ENCODE data around the gene AGAP1. TPM values are rescaled to one million over a fixed set of nuclear protein-coding genes. Genes with fewer than 3 reads are reported as not detected.

AGAP1 gene
- total RNA-seq, 2 donors from 2014 or later: 28.9 to 33.3 TPM

DNA sequence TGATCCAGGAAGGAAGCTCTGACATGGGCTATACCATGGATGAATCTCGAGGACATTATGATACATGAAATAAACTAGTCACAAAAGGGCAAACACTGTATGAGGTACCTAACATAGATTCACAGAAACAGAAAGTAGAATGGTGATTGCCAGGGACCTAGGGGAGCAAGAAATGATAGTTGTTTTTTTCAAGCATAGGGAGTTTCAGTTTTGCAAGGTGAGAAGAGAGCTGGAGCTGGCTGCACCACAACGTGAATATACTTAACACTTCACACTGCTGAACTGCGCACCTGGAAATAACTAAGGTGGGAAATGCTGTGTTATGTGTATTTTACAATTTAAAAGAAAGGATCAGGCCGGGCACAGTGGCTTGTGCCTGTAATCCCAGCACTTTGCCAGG is 13.2 kb upstream of the AGAP1 start:
- intact Hi-C loops (cut with DNase I): no loop called here

DNA sequence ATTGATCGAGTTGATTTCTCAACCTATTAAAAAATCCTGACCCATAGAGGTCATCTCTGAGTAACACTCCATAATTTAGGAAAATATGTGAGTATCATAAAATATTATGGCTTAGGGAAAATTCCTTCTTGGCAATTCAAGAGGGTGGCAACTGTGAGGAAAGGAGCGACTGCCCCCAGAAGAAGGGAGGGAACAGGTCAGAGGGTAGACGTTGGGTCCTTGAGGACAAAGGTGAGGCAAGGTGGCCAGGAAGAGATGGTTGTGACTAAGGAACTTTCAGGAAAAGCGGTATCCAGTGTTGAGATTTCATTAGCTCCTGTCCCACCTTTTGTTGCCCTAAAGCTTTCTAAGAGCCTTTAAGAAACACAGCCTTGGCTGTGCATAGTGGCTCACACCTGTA is 10.5 kb upstream of the AGAP1 start:
- intact Hi-C loops (cut with DNase I): no loop called here
- peak; percentile 23 for DNase-seq (ENCODE audit: low spot score)

More for the DNA sequence above, 13.2 kb upstream of the AGAP1 start:
- DNase-seq (ENCODE audit: low spot score): no peak

DNA sequence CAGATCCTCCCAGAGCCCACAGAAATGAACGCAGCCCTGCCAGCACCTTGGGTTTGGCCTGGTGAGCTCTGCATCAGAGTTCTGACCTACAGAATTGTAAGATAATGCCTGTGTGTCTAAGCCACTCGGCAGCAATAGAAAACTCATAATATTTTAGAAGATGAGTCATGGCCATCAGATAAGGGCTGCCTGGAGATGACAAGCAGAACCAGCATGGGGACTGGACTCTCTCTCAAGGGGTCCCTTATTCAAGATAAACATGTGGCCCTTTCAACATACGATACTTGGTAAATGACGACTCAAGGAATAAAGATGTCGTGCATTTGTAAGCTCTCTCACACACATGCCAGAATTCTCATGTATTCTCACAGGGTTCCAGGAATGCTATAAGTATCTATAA is 8.5 kb upstream of the AGAP1 start:
- intact Hi-C loops (cut with DNase I): loop anchor here in 1 of 2 donors (2.0 kb wide), 1 partner anchor 25 kb away; no protein-coding TSS in a partner anchor
- peak; percentile 15 for DNase-seq (ENCODE audit: low spot score)

DNA sequence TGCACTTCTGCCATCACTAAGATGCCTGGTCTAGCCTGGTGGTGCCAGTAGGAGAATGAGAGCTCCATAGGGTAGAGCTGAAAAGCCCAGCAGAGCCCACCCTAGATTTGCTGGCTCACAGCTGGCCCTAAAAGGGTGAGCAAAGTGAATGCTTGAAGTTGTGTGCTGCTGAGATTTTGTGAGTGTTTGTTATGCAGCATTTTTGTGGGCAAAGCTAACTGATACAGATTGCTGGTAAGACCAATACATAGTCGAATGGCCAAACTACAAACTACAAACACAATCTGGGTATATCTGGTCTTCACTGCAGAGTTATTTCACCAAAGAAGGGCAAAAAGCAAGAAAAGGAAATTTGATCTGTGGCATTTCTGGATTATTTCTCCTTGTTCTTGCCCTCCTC is 7.1 kb upstream of the AGAP1 start:
- no peak for DNase-seq (ENCODE audit: low spot score)
- intact Hi-C loops (cut with DNase I): no loop called here

DNA sequence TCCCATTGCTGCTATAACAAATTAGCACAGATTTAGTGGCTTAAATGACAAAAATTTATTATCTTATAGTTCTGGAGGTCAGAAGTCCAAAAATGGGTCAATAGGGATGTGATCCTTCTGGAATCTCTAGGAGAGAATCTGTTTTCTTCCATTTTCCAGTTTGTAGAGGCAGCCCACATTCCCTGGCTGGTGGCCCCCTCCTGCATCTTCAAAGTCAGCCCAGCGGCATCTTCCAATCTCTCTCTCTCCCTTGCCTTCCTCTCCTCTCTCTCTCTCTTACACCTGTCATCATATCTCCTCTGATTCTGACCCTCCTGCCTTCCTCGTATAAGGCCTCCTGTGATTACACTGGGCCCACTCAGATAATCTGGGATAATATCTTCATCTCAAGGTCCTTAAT is 3.9 kb upstream of the AGAP1 start:
- DNase-seq (ENCODE audit: low spot score): peak; percentile 4
- intact Hi-C loops (cut with DNase I): no loop called here

DNA sequence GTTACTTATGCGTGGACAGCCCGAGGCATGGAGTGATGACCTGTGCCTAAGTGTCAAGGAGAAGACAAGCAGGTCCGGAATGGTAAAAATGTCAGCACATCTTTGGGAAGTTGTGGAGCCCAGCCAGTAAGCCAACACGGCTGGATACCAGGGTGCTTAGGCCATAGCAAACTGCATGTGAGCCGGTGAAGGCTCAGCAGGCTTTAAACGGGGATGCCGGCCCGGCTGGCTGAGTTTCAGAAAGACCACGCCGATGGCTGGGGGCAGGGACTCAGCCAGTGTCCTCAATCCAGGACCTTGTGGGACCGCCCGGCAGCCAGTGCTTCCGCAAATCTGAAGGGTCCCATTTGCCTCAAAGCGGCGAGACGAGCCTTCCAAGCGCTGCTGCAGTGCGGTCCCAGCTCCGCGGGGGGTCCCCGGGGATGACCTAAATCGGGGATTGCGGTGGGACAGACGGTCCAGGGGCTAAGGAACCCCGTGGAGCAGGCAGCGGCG is 946 bp upstream of the AGAP1 start:
- intact Hi-C loops (cut with DNase I): no loop called here
- peak; percentile 84 for DNase-seq (ENCODE audit: low spot score)

DNA sequence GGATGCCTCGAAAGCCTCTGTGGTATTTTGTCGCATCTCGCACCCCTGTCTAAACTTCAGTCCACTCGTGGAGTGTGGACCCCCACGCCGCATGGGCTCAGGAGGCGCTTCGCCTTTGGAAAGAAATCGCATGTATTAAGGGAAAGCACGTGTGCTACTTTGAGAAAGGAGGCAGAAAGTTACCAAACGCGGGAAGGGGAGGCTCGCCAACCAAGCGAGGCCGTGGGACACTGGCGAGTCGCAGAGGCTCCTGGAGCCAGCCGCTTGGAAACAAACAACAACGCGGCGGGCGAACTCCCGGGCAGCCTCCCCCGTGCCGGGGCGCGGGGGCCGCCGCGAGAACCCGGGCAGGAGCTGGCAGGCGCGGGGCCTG is 455 bp upstream of the AGAP1 start:
- no peak for DNase-seq (ENCODE audit: low spot score)
- intact Hi-C loops (cut with DNase I): no loop called here

DNA sequence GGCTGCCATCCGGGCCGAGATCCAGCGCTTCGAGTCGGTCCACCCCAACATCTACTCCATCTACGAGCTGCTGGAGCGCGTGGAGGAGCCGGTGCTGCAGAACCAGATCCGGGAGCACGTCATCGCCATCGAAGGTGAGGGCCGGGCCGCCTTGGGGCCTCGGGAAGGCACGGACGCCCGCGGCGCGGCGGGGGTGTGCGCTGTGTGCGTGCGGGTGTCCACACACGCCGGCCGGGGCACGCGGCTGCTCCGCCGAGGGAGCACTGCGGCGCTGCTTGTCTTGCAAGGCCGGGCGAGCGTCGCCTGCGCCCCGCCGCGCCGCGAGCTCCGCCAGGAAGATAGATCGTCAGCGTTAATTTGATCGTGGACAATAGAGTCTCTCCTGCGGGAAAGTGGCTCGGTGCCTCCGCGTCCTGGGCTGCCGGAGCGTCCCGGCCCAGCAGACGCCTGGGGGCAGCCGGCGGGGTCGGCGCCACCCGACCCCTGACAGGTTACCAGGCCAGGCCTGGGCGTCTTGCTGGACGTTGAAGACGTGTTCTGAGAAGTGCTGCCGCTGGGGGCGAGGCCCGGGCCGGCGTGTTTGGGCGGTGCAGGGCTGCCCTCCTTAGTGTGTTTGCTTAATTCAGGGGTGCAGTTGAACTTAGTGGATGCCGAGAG is 1.0 kb downstream of the AGAP1 start:
- intact Hi-C loops (cut with DNase I): loop anchor here in 1 of 2 donors (5.0 kb wide), 1 partner anchor 1638 kb away; no protein-coding TSS in a partner anchor
- peak; percentile 82 for DNase-seq (ENCODE audit: low spot score)

DNA sequence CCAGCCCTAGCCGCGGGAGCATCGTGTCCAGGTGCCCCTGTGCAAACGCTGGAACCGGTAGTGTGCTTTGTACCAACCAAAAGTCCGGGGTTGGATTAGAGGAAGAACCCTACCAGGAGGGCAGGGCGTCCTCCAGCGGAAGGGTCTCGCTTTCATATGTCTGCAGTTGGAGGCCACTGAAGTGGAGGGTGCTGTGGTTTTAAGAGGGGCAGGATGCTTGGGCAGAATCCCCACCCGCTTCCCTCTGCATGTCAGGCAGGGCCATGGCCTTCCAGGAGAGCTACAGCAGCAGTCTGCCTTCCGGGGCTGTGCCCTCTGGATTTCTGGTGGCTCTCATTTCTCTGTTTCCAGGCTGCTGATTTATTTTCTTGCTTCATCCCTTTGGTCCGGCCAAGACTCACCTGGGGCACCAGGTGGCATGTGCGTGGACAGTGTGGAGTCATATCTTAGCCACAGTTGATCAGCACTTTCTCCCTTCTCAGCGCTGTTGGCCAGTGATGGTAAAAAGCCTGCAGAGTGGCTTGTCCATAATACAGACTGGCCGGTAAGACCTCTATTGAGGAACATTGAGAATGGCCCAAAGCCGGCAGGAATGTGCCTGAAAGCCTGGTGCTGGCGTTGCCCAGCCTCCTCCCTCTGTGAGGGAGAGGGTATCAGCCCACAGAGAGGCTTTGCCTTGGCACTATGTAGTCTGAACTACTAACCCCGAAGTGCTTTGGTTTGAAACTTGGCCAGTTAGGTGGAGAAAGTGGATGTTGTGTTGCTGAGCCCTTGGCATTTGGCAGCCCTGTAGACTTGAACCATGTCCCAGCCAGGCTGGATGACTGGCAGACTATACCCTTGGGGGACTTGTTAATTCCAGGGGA is 1.8 kb downstream of the AGAP1 start:
- DNase-seq (ENCODE audit: low spot score): peak; percentile 62
- intact Hi-C loops (cut with DNase I): loop anchor here in 1 of 2 donors (5.0 kb wide), 1 partner anchor 1638 kb away; no protein-coding TSS in a partner anchor

DNA sequence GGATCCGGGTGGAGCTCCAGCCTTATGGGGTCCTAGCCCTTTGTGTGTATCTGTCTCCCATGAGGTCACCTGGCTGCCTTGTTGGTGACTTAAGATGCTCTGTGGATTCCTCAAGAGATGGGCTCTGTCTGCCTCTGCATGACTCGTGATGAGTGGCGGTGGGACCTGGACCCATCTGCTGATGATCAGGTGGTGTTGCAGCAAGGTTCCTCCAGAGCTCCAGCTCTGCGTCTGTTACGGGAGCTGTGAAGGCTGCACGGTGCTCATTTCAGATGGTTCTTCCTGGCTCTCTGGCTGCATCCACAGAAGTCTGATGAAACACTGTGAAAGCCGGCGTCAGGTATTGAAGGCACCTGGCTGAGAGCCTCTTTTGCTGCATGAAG is 2.4 kb downstream of the AGAP1 start:
- DNase-seq (ENCODE audit: low spot score): peak; percentile 24
- intact Hi-C loops (cut with DNase I): loop anchor here in 1 of 2 donors (5.0 kb wide), 1 partner anchor 1639 kb away; no protein-coding TSS in a partner anchor

DNA sequence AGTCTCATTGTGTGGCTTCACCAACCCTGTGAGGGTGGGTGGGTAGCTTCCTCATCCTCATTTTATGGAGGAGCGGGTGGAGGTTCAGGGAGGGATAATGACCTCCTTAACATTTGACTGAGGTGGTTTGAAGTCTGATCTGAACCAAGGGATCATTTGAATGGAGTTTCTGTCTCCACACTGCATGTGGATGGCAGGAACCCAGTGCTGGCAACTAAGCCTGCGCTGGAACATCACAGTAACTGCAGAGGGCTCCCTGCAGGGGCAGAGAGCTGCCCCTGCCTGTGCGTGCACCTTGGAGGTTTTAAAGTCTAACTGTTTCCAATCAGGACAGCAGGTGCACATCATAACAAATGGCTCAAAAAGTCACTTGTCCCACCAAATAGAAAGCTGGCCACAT is 3.3 kb downstream of the AGAP1 start:
- intact Hi-C loops (cut with DNase I): loop anchor here in 1 of 2 donors (5.0 kb wide), 1 partner anchor 1640 kb away; no protein-coding TSS in a partner anchor
- peak; percentile 38 for DNase-seq (ENCODE audit: low spot score)

DNA sequence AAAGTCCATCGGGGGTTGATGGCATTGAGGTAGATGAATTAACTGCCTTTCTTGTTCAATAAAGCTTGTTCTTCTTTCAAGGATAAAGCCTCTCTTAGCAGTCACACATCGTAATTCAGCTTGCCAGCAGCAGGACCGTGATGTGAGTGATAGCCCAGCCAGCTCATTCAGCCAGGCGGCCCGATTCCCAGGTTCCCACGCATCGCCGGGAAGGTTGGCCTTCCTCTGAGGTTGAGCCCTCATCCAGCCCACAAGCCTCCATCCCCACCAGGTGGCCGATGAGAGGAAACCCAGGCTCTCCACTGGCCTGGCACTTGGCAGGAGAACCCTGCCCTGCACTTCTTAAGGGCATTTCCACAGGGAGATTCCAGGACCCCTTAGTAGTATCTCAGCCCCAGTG is 4.7 kb downstream of the AGAP1 start:
- peak; percentile 64 for DNase-seq (ENCODE audit: low spot score)
- intact Hi-C loops (cut with DNase I): loop anchor here in 1 of 2 donors (5.0 kb wide), 1 partner anchor 1641 kb away; no protein-coding TSS in a partner anchor

DNA sequence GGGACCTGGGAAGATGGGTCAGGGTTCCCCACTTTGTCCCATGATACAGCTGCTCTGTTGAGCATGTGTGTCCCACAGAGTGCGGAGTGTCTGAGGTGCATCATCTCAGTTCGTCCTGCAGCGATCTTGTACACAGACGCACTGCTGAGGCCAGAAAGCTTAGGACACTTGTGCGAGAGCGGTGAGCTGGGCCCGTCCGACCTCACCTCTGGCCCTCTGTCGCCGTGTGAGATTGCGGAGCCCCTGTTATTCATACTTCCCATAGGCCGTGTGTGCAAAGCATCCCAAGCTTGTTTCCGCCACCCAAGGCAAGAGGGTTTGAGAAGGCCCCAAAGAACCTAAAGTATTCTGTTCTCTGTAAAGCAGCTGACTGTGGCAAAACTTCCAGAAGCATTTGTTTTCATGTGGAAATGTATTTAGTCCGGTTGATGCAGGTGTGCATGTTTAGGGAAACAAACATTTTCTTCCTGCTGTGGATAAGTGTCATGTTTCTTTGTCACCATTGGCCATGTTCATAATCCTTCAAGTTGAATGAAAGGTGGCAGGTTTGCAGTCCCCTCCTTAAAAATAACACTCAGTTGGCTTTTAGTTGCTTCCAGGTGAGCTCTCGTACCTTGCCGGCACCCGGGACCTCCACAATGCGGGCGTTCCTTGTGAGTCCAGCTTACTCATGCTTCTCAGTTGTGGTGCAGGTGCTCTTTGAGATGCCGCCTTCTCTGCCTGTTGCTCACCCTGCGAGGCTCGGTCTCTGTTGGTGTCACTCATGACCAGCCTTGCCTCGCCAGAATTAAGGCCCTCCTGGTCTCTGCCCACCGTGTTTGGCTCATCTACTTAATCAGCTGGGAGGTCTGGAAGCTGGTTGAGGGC is 5.3 kb downstream of the AGAP1 start:
- DNase-seq (ENCODE audit: low spot score): peak; percentile 69
- intact Hi-C loops (cut with DNase I): loop anchor here in 1 of 2 donors (5.0 kb wide), 1 partner anchor 1642 kb away; no protein-coding TSS in a partner anchor

DNA sequence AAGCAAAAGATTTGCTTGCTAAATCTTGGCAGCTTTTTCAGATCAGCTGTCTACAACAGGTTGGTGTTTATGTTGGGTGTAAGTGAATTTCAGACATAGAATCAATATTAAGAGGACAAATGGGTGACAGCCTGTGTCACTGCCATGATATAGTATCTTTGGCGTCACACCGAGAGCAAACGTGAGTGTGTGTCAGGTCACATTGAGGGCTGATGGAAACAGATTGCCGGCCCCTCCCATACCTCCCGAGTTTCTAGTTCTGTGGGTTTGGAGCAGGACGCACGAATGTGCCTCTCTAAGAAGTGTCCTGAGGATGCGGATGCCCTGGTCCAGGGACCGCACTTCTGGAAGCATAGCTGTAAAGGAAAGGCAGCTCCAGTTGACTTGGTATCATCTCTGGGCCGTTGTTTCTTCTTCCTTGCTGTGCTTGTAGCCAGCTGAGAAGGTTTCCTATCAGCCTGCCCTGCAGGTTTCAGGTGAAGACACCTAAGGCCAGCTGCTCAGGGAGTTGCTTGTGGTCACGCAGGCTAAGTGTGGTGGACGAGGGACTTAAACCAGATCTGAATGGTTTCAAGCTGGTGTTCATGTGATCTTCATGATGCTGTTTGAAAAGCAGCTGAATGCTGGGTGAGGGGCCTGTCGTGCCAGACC is 6.4 kb downstream of the AGAP1 start:
- intact Hi-C loops (cut with DNase I): no loop called here
- peak; percentile 9 for DNase-seq (ENCODE audit: low spot score)

DNA sequence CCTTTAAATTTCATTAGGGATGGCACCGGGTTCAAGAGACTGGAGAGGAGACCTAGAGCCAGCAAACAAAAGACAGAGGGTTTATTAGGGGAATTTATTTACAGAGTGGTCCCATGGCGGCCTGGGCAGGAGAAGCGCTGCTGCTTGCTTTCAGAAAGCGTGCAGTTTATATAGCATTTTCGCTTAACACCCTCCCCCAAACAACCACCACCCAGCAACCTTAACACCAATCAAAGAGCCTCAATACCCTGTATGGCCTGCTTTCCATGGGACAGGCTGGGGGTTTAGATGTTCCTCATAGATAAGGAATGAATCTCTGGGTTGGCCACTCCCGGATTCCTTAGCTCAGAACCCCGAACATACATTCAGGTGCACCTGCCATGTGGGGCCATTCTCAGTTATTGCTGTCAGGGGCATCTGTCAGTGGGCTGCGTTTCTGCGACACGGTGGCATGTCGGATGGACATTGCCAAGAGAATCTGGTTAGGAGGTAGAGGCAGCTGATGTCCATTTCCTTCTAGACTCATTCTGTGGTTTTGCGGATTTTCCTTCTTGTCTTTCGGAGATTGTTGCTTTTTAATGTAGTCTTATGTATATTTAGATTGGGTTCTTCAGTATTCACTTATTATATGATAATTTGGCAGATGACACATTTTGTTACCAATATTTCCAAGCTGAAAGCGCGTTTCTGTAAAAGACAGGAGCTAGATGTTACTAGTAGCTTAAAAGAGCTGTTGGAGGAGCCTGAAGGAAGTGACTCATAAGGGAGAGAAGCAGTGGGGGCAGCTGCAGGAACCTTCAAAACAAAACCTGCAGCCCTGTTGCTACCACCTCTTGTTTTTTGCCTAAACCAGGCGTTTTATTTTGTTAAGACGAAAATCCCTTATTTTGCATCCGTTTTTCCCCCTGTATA is 7.2 kb downstream of the AGAP1 start:
- intact Hi-C loops (cut with DNase I): no loop called here
- DNase-seq (ENCODE audit: low spot score): peak; percentile 72

DNA sequence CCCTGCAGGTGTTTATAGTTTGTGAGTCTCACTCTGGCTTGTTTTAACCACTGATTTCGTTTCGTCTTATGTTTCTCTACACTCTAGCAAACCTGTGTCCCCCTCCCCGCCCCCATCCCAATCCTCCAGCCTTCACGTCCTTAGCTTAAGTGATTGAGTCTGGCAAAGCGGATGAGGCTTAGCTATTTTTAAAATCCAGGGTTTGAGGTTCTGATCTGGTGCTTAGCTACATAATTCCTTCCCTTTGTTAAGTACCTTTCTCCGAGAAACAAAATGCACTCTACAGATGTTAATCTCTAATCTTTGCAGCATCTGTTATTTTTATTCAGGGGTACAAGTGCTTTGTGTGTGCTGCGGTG is 7.8 kb downstream of the AGAP1 start:
- peak; percentile 15 for DNase-seq (ENCODE audit: low spot score)
- intact Hi-C loops (cut with DNase I): no loop called here

DNA sequence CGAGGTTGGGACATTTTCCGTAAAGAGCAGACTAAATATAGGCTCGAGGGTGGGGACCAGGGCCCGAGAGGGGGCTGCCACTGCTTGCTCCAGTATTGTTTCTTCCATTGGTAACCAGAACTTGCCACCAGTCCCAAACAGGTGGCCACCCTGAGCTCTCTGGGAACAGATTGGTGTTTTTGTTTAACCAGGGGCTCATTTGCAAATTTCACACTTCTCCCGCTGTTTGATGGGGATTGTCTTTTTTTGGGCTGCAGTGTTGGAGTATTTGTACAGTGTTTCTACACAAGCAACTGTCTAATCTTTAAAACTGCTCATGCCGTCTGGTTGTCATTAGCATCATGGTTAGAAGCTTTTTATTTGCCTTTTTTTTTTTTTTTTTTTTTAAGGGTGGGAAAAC is 8.5 kb downstream of the AGAP1 start:
- intact Hi-C loops (cut with DNase I): no loop called here
- peak; percentile 13 for DNase-seq (ENCODE audit: low spot score)
